Measurements from ENCODE around the gene SYT1. TPM values are rescaled to one million over a fixed set of nuclear protein-coding genes. Genes with fewer than 3 reads are reported as not detected.
A peak's percentile ranks its signal among the peaks of the same experiment; 100 is the strongest.

SYT1 gene
- total RNA-seq, 3 donors from 2014 or later = 1.4 to 11.8 (median 2.0) TPM

DNA sequence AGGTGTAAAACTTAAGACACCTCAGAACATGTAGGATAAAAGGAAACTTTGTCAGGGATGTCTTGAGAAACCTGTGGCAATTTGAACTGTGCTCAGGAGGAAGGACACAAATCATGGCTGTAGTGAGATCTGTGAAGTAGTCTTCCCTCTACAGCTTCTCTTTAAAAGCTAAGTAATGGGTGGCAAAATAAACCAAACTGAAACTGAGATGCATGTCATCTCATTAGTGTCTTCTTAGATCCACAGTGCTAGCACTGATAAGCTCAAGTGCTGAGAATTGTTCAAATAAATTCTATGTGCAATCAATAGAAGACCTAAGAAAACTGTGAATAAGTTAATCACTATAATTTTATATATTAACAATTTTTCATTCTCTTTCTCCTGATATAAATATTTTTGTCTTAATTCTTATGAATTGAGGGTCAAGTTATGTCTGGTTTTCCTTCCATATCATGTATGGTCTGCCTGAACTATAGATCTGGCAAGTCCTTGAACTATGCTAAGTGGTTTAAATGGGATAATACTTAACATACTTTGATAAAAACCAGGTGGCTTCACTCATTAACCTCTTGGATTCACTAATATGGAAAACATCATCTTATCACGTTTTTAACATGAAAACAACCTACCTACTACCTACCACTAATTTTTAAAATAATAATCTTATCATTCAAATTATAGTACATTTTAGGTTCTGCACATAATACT, 27.2 kb downstream of the SYT1 start:
- no peaks in the 10 kb centered on the region for H3K9me3 ChIP-seq
- DNase-seq (no peak), ATAC-seq (no peak)

GRCh38 chr12:78898416-78898815, 33.8 kb downstream of the SYT1 start:
- intact Hi-C loops (cut with DNase I, micrococcal nuclease) = no loop called here
- peak in 1 of 3 donors; percentile 5 for DNase-seq
- TF ChIP-seq, protein P1, sequence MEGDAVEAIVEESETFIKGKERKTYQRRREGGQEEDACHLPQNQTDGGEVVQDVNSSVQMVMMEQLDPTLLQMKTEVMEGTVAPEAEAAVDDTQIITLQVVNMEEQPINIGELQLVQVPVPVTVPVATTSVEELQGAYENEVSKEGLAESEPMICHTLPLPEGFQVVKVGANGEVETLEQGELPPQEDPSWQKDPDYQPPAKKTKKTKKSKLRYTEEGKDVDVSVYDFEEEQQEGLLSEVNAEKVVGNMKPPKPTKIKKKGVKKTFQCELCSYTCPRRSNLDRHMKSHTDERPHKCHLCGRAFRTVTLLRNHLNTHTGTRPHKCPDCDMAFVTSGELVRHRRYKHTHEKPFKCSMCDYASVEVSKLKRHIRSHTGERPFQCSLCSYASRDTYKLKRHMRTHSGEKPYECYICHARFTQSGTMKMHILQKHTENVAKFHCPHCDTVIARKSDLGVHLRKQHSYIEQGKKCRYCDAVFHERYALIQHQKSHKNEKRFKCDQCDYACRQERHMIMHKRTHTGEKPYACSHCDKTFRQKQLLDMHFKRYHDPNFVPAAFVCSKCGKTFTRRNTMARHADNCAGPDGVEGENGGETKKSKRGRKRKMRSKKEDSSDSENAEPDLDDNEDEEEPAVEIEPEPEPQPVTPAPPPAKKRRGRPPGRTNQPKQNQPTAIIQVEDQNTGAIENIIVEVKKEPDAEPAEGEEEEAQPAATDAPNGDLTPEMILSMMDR (IDR thresholded peaks at IDR 0.05) = no peak
- no peaks in the 10 kb centered on the region for H3K4me1 ChIP-seq (ENCODE audit: low read depth)
- no peaks in the 10 kb centered on the region for H3K36me3 ChIP-seq (ENCODE audit: low read depth)
- H3K4me3 ChIP-seq = no peak overlapping the region
- H3K9me3 ChIP-seq = no peaks in the 10 kb centered on the region
- no peak for ATAC-seq

More for the DNA sequence above, 27.2 kb downstream of the SYT1 start:
- H3K4me1 ChIP-seq (ENCODE audit: low read depth) = no peaks in the 10 kb centered on the region
- TF ChIP-seq, protein P1 (IDR thresholded peaks at IDR 0.05) = no peak
- intact Hi-C loops (cut with DNase I, micrococcal nuclease) = no loop called here
- no peaks in the 10 kb centered on the region for H3K36me3 ChIP-seq (ENCODE audit: low read depth)
- no peak overlapping the region for H3K4me3 ChIP-seq

GRCh38 chr12:78914859-78915331, 50.3 kb downstream of the SYT1 start:
- TF ChIP-seq, protein P1 (IDR thresholded peaks at IDR 0.05) = no peak
- DNase-seq (no peak), ATAC-seq (no peak)
- Histone ChIP-seq H3K9me3 (no peaks in the 10 kb centered on the region), H3K4me1 (ENCODE audit: low read depth) (no peaks in the 10 kb centered on the region), H3K36me3 (ENCODE audit: low read depth) (no peaks in the 10 kb centered on the region), H3K4me3 (no peak overlapping the region)
- intact Hi-C loops (cut with DNase I, micrococcal nuclease) = no loop called here

DNA sequence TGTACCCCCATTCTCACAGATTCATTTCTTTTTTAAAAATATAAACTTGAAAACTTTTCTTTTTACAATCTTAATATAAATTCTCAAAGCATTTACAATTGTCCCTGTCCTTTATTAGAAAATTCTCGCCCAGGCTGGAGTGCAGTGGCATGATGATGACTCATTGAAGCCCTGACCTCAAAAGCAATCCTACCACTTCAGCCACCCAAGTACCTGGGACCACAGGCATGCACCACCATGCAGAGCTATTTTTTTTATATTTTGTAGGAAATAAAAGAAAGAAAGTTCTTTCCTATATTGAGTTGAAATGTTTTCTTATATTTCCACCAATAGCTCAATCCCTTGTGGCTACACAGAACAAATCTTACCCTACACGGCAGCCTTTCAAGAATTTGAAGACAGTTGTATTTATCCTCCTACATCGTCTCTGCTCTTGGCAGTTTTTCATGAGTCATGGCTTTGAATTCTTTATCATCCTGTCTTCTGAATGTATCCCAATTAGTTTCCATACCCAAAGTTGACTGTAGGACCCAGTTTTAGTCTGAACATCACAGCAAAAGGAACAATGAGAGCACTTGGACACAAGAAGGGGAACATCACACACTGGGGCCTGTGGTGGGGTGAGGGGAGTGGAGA, 52.4 kb downstream of the SYT1 start:
- Histone ChIP-seq H3K4me1 (ENCODE audit: low read depth) (no peaks in the 10 kb centered on the region), H3K36me3 (ENCODE audit: low read depth) (no peaks in the 10 kb centered on the region), H3K4me3 (no peak overlapping the region), H3K9me3 (no peaks in the 10 kb centered on the region)
- TF ChIP-seq, protein P1 (IDR thresholded peaks at IDR 0.05) = no peak
- no peak for DNase-seq
- ATAC-seq = no peak
- intact Hi-C loops (cut with DNase I, micrococcal nuclease) = no loop called here

- no peaks in the 10 kb centered on the region for H3K9me3 ChIP-seq
- no peak overlapping the region for H3K4me3 ChIP-seq
- DNase-seq (no peak), ATAC-seq (no peak)
- TF ChIP-seq, protein P1 (IDR thresholded peaks at IDR 0.05) = no peak
- H3K36me3 ChIP-seq (ENCODE audit: low read depth) = no peaks in the 10 kb centered on the region
- H3K4me1 ChIP-seq (ENCODE audit: low read depth) = no peaks in the 10 kb centered on the region
- intact Hi-C loops (cut with DNase I, micrococcal nuclease) = no loop called here
Measured at GRCh38 chr12:78917513-78917912, 52.9 kb downstream of the SYT1 start.
